GM18870 (cell line): ENCODE results near the gene ZCWPW1.
"Not testable (repeated sequence)": the region's sequence is repeated elsewhere in the genome, so short reads cannot be mapped to it uniquely, and the experiment has no call there.

Source experiments
- ATAC-seq: cut with Tn5 transposase; IDR thresholded peaks from one replicate; pipeline ENCODE4 v1.9.1; 2021; ENCODE audit warnings: moderate library complexity; ENCODE audit not compliant: unreplicated experiment

Gene ZCWPW1

GRCh38 chr7:100456562-100456961, 28.1 kb upstream of the ZCWPW1 start:
- ATAC-seq = no peak

DNA sequence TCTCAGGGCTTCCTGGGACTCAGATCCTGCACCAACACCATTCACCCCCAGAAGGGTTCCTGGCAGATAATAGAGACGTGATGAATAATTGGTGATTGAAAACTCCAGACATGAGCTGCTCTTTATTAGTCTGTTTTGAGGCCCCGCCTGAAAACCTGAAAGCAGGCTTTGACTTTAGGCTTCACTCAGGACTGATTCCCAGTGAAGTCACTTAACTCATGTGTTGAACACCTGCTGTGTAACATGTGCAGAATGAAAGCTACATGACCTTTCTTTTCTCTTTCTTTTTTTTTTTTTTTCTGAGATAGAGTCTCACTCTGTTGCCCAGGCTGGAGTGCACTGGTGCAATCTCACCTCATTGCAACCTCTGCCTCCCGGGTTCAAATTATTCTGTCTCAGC, 26.7 kb upstream of the ZCWPW1 start:
- ATAC-seq = no peak

GRCh38 chr7:100453854-100454253, 25.4 kb upstream of the ZCWPW1 start:
- not testable (repeated sequence) for ATAC-seq

- ATAC-seq = no peak
Measured at GRCh38 chr7:100452513-100452912, 24.0 kb upstream of the ZCWPW1 start.

- ATAC-seq = no peak
Measured at GRCh38 chr7:100449190-100449795, 20.8 kb upstream of the ZCWPW1 start.

- not testable (repeated sequence) for ATAC-seq
Measured at GRCh38 chr7:100447363-100447762, 18.9 kb upstream of the ZCWPW1 start.

DNA sequence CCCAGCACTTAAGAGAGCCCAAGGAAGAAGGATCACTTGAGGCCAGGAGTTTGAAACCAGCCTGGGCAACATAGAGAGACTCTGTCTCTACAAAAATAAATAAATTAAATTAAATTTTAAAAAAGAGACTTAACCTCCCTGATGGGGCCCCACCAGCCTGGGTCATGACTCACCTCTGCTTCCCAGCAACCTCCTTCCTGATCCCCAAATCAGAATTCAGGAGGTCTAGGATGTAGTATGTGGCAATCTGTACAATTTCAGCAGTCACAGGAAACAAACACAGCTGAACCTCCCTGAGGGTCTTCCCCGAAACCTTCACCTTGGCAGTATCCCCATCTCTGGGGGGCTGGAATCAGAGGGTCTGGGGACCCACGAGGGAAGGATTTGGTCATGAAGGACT, 17.5 kb upstream of the ZCWPW1 start:
- ATAC-seq = no peak

DNA sequence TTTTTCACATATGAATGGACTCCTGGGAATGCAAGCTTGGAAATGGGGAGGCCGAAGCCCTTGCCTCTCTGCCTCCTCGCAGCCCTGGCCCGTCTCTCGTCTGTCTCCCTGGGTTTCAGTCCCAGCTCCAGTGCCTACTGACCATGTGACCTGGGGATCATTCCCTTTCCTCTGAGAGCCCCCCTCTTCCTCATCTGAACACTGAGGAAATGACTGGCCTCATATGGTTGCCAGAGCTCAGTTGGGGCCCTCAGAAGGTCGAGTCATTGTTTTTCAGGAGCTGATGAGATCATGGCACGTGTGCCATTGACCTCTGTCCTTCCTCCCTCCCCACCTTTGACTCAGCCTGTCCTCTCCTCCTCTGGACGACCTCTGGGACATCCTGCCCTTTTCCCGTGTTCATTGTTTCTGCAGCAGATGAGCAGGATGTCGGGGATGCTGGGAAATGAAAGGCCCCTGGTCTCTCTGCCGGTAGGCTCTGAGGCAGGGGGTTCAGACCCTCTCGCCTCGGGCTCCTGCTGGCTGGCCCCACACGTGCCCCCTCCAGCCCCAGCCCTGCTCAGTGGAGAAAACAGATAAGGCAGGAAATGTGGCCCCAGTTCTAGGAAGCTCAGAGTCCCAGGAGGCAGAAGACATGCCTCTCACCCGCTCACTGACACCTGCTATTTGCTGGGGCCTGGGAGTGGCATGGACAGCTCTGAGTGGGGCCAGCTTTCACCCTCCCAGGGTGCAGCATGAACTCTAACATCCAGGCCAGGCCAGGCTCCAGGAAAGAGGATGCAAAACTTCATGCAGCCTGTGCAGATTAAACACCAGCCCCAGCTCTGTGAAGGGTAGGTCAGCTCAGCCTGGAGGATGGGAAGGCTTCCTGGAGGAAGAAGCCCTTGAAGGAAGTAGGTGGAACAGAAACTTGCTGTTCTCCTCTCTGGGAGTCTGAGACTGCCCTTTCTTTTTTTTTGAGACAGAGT, 16.1 kb upstream of the ZCWPW1 start:
- ATAC-seq = no peak

- ATAC-seq = no peak
Measured at GRCh38 chr7:100443096-100443840, 14.8 kb upstream of the ZCWPW1 start.

DNA sequence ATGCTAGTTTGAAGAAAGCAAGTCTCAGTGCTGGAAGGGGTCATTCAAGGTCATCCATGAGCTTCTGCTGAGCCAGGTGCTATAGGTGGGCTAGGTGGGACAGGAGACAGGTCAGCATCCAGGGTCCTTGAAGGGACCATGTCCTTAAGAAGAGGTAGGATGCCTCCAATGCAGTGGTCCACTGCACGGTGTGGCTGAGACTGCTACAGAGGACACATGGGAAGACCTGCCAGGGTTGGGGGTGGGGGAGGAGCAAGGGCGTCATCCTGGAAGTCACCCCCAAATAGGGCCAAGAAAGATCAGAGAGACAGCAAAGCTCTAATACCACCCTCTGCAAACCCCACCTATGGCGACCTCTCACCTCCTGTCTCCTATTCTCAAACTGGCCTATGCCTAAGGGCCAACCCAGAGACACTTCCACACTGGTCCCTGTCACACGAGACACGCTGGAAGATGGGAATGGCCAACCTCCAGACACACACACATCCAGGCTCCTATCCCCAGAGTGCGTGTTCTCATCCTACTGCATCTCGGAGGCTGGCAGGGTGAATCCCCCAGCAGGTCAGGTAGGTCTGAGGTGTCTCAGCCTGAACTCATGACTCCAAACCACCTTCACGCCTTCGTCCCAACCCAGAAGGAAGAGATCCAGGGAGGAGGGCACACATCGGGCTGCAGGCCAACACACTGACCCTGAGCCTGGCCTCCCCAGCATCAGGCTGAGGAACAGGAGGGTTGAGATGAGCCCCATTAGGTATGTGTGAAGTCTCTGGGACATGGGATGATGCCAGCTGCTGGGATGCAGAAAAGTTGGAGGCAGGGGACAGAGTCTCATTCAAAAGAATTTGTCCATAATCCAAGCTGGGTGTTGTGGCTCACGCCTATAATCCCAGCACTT, 13.4 kb upstream of the ZCWPW1 start:
- no peak for ATAC-seq

GRCh38 chr7:100439244-100439643, 10.7 kb upstream of the ZCWPW1 start:
- ATAC-seq = not testable (repeated sequence)

DNA sequence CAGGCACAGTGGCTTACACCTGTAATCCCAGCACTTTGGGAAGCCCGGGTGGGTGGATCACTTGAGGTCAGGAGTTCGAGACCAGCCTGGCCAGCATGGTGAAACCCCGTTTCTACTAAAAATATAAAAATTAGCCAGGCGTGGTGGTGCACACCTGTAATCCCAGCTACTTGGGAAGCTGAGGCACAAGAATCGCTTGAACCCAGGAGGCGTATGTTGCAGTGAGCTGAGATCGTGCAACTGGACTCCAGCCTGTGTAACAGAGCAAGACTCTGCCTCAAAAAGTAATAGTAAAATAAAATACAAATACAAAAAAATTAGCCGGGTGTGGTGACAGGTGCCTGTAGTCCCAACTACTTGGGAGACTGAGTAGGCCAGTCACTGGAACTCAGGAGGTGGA, 10.2 kb upstream of the ZCWPW1 start:
- ATAC-seq = not testable (repeated sequence)

GRCh38 chr7:100438172-100438571, 9.7 kb upstream of the ZCWPW1 start:
- ATAC-seq = no peak

DNA sequence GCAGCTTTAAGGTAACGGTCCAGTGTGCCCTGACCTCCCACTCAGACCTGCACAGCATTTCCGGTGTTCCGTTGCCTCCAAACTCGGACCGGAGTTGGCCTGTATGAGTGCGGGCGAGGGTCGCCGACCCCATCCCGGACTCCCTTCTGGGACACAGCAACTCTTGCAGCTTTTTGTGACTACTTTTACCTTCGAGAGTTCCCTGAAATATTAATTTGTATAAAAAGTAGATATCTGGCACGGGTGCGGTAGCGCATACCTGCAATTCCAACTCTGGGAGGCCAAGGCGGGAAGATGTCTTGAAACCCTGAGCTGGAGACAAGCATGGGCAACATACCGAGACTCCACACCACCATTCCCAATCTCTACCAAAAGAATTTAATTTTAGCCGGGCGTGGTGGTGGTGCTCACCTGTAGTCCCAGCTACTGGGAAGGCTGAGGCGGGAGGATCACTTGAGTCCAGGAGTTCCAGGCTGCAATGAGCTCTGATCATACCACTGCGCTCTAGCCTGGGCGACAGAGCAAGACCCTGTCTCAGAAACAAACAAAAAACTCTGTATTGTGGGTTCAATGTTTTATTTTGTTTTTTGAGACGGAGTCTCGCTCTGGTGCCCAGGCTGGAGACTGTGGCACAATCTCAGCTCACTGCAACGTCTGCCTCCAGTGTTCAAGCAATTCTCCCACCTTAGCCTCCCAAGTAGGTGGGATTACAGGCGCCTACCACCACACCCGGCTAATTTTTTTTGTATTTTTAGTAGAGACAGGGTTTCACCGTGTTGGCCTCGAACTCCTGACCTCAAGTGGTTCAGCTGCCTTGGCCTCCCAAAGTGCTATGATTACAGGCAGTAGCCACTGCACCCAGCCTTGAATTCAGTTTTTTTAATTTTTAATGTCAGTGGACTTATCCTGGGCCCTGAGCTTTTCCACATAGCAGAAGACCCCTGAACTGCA, 8.9 kb upstream of the ZCWPW1 start:
- no peak for ATAC-seq

DNA sequence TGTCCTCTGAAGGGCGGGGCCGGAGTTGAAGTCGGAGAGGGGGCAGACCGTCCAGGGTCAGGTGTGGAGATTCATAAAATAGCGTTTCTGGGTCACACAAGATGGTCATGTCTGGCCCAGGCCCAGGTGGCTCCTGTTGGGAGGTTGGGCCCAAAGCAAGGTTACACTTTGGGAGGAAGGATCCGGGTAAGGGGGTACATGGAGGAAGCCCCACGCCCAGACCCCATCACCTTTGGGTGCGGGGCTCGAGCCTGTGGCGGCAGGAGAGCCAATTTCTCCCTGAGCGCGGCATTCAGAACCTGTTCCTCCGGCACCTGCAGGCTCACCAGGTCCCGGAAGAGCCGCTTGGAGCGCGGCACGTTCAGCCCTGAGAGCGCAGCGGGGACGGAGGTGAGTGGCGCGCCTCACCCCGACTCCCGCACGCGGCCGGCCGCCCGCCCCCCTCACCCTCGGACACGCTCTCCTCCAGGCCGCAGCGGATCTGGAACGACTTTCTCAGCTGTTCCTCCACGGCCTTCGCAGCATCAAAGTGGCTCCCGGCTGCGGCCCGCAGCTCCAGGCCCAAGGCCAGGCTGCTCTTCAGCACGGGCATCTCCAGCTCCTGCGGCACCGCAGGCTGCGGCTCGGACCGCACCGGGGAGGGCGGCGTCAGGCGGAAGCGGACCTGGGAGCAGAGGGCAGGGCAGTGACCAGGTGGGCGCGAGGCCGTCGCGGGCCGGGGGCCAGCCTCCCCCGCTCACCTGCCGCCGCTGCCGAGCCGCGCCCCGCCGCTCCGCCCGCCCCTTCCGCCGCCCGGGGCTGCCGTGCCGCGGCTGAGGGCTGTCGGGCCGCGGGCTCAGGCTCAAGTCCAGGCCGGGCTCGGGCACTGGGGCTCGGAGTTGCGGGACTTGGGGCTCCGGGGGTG, 7.2 kb upstream of the ZCWPW1 start:
- no peak for ATAC-seq

GRCh38 chr7:100434297-100435144, 6.0 kb upstream of the ZCWPW1 start:
- ATAC-seq = no peak

GRCh38 chr7:100433592-100434296, 5.2 kb upstream of the ZCWPW1 start:
- ATAC-seq = no peak
